Testis (tissue), 2 donors: Measurements from ENCODE around the gene SASH1.

Experiments used
- CTCF ChIP-seq, 3 experiments: fragments of 450-650 bp in 2 of 3; fragments of 200-600 bp in 1 of 3; sonication (generic) in 1 of 3; IDR thresholded peaks; one replicate each; pipeline ENCODE4 v1.5.1; 2016 to 2019; ENCODE audit warnings: antibody characterized with exemption in 3 of 3, mild to moderate bottlenecking in 2 of 3, moderate library complexity in 1 of 3
- POLR2A ChIP-seq: fragments of 450-650 bp; IDR thresholded peaks from one replicate; pipeline ENCODE4 v1.6.1; 2017; ENCODE audit warnings: antibody characterized with exemption, mild to moderate bottlenecking, moderate library complexity

GRCh38 chr6:148570456-148570855 lies 227.8 kb downstream of the SASH1 start:
- no peak for TF ChIP-seq CTCF (IDR thresholded peaks at IDR 0.05)
- TF ChIP-seq POLR2A: no peak
